ENCODE data around the gene PRICKLE4.

DNA sequence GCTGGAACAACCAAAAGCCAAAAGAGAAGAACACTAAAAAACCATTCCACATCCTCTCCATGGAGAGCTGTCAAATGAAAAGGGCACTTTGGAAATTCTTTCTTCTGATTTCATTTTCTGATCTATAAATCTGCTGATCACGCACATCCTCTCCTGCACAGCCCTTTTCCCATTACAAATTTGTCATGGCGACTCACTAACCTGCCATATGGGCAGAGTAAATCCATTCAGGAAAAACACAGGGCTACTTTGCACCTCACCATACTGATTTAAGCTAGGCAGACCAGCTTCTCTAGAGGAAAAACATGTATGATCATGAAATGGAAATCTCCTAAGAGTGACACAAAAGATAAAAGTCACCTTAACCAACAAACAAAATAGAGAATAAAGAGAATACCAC lies 32.9 kb downstream of the PRICKLE4 start:
- TF ChIP-seq ZNF274 (IDR thresholded peaks at IDR 0.05; ENCODE audit: low read depth, low read length) (no peak), SUZ12 (IDR thresholded peaks at IDR 0.05; ENCODE audit: extremely low read depth, insufficient read depth, insufficient read length) (no peak), YY1 (IDR thresholded peaks at IDR 0.05; ENCODE audit: insufficient read depth, insufficient read length) (no peak)
